Liver (tissue), 9 donors: ENCODE measurements around the gene MICAL2. TPM values are rescaled to one million over a fixed set of nuclear protein-coding genes. Genes with fewer than 3 reads are reported as not detected.

Experiments
- DNase-seq: peaks from one replicate; pipeline ENCODE4 v3.0.0-alpha.2; 2017; ENCODE audit warnings: low spot score
- H3K27ac ChIP-seq, 2 donors: one replicate each; pipeline ENCODE4 v1.7.0; 2013; ENCODE audit warnings: inconsistent platforms in 2 of 2, low read length in 2 of 2, control low read depth in 1 of 2, low read depth in 1 of 2, mild to moderate bottlenecking in 1 of 2
- H3K27me3 ChIP-seq, 4 donors: one replicate each; pipeline versions ENCODE4 v1.6.1 to v1.7.0; 2013; ENCODE audit warnings: low read length in 3 of 4, inconsistent platforms in 1 of 4, mild to moderate bottlenecking in 1 of 4, moderate library complexity in 1 of 4; ENCODE audit not compliant: control insufficient read depth in 4 of 4, insufficient read depth in 4 of 4
- H3K36me3 ChIP-seq, 4 donors: one replicate each; pipeline versions ENCODE4 v1.6.1 to v1.7.0; 2013; ENCODE audit warnings: low read length in 3 of 4, mild to moderate bottlenecking in 3 of 4, low read depth in 1 of 4, moderate library complexity in 1 of 4; ENCODE audit not compliant: control insufficient read depth in 4 of 4, insufficient read depth in 3 of 4
- H3K4me1 ChIP-seq, 4 donors: one replicate each; pipeline versions ENCODE4 v1.6.1 to v1.7.0; 2013; ENCODE audit warnings: low read length in 3 of 4, mild to moderate bottlenecking in 3 of 4, moderate library complexity in 1 of 4; ENCODE audit not compliant: control insufficient read depth in 4 of 4, insufficient read depth in 4 of 4
- H3K4me3 ChIP-seq, 3 donors: one replicate each; pipeline versions ENCODE4 v1.6.1 to v1.7.0; 2013; ENCODE audit warnings: low read length in 3 of 3, control low read depth in 1 of 3, low read depth in 1 of 3, mild to moderate bottlenecking in 1 of 3
- H3K9ac ChIP-seq, 2 donors: one replicate each; pipeline ENCODE4 v1.7.0; 2013; ENCODE audit warnings: low read length in 2 of 2, mild to moderate bottlenecking in 2 of 2, moderate library complexity in 2 of 2, control low read depth in 1 of 2, low read depth in 1 of 2
- H3K9me3 ChIP-seq, 4 donors: one replicate each; pipeline versions ENCODE4 v1.6.1 to v1.7.0; 2013; ENCODE audit warnings: low read length in 3 of 4; ENCODE audit not compliant: control insufficient read depth in 4 of 4
- ATF3 ChIP-seq: IDR thresholded peaks from 2 replicates; pipeline ENCODE4 v1.6.1; 2016; ENCODE audit warnings: antibody characterized with exemption
- CTCF ChIP-seq: fragments of 150-350 bp; IDR thresholded peaks from 2 replicates; pipeline ENCODE4 v1.5.1; 2017; ENCODE audit warnings: improper control_type of control experiment, low read depth, low read length; ENCODE audit not compliant: missing input control
- EGR1 ChIP-seq, 2 donors: IDR thresholded peaks; 2 replicates each; pipeline ENCODE4 v1.6.1; 2016 to 2018; ENCODE audit warnings: antibody characterized with exemption in 2 of 2, low read depth in 2 of 2
- FOXA1 ChIP-seq: IDR thresholded peaks from 2 replicates; pipeline ENCODE4 v1.6.1; 2016; ENCODE audit warnings: antibody characterized with exemption
- FOXA2 ChIP-seq: IDR thresholded peaks from 2 replicates; pipeline ENCODE4 v1.6.1; 2016; ENCODE audit warnings: antibody characterized with exemption
- GABPA ChIP-seq, 2 donors: IDR thresholded peaks in 1 of 2; conservative IDR thresholded peaks in 1 of 2; 2 replicates each; pipeline ENCODE4 v1.6.1; 2016; ENCODE audit warnings: antibody characterized with exemption in 2 of 2, mild to moderate bottlenecking in 1 of 2, moderate library complexity in 1 of 2
- HNF4A ChIP-seq, 2 donors: conservative IDR thresholded peaks; 2 replicates each; pipeline ENCODE4 v1.6.1; 2016; ENCODE audit warnings: antibody characterized with exemption in 2 of 2, mild to moderate bottlenecking in 2 of 2
- HNF4G ChIP-seq: IDR thresholded peaks from 2 replicates; pipeline ENCODE4 v1.6.1; 2016; ENCODE audit warnings: antibody characterized with exemption
- JUND ChIP-seq, 2 donors: IDR thresholded peaks; 2 replicates each; pipeline ENCODE4 v1.6.1; 2016; ENCODE audit warnings: antibody characterized with exemption in 2 of 2
- MAX ChIP-seq: IDR thresholded peaks from 2 replicates; pipeline ENCODE4 v1.6.1; 2016; ENCODE audit warnings: antibody characterized with exemption
- NR2F2 ChIP-seq: IDR thresholded peaks from 2 replicates; pipeline ENCODE4 v1.6.1; 2016; ENCODE audit warnings: antibody characterized with exemption
- REST ChIP-seq: IDR thresholded peaks from 2 replicates; pipeline ENCODE4 v1.6.1; 2016; ENCODE audit warnings: antibody characterized with exemption, mild to moderate bottlenecking
- RXRA ChIP-seq, 2 donors: IDR thresholded peaks; 2 replicates each; pipeline ENCODE4 v1.6.1; 2017 to 2018; ENCODE audit warnings: antibody characterized with exemption in 2 of 2, mild to moderate bottlenecking in 1 of 2
- SP1 ChIP-seq: IDR thresholded peaks from 2 replicates; pipeline ENCODE4 v1.6.1; 2018; ENCODE audit warnings: antibody characterized with exemption, mild to moderate bottlenecking
- TAF1 ChIP-seq: conservative IDR thresholded peaks from 2 replicates; pipeline ENCODE4 v1.6.1; 2016; ENCODE audit warnings: antibody characterized with exemption, mild to moderate bottlenecking
- ZBTB33 ChIP-seq: IDR thresholded peaks from 2 replicates; pipeline ENCODE4 v1.6.1; 2016; ENCODE audit warnings: antibody characterized with exemption
- WGBS: extraction: QIAGEN DNeasy Blood & Tissue Kit; methylation state at CpG from one replicate; pipeline ENCODE4 v1.1.7; 2013; 5-methylcytosine and 5-hydroxymethylcytosine counted together
- polyA plus RNA-seq, 2 donors: library from polyadenylated mRNA; stranded (reverse) in 1 of 2; unstranded in 1 of 2; fragments of 200-250 nt in 1 of 2; fragments of >200 nt in 1 of 2; fragmentation: Nextera tagmentation in 1 of 2; extraction: Ambion mirVana in 1 of 2; gene quantifications; one replicate each; pipeline versions ENCODE4 v1.2.1 to v1.2.3, GENCODE V29; 2013 to 2015
- total RNA-seq, 2 donors: library from RNA; depleted of rRNA; stranded (reverse); fragments of >200 nt; gene quantifications; one replicate each; pipeline ENCODE4 v1.2.3, GENCODE V29; 2014
- donor health status: healthy.
- donor health status: healthy.
- donor health status: healthy.
- donor health status: healthy.
- donor health status: healthy.

Gene MICAL2
- total and polyA plus RNA-seq, 4 donors: 17.5 to 113 (median 42.9) TPM

GRCh38 chr11:12154871-12155668 lies 44.7 kb downstream of the MICAL2 start:
- no peak for TF ChIP-seq MAX
- TF ChIP-seq TAF1: no peak
- no peak for TF ChIP-seq REST
- TF ChIP-seq GABPA (IDR thresholded peaks at IDR 0.05 in 1 of 2, conservative IDR thresholded peaks at IDR 0.05 in 1 of 2): no peak
- no peak for TF ChIP-seq SP1
- no peak for TF ChIP-seq ATF3
- no peak for TF ChIP-seq HNF4A (conservative IDR thresholded peaks at IDR 0.05)
- no peak for TF ChIP-seq NR2F2
- TF ChIP-seq CTCF: no peak
- no peak for TF ChIP-seq ZBTB33
- no peak for TF ChIP-seq EGR1 (IDR thresholded peaks at IDR 0.05; ENCODE audit: low read depth in 2 of 2)
- TF ChIP-seq JUND (IDR thresholded peaks at IDR 0.05): no peak
- no peak for TF ChIP-seq FOXA2
- no peak for TF ChIP-seq HNF4G
- TF ChIP-seq RXRA (IDR thresholded peaks at IDR 0.05): no peak
- no peak for TF ChIP-seq FOXA1
- no peak for DNase-seq
- H3K9ac ChIP-seq: no peak overlapping the region
- H3K9me3 ChIP-seq: no peaks in the 10 kb centered on the region
- no peak overlapping the region for H3K4me3 ChIP-seq
- H3K27me3 ChIP-seq: no peaks in the 10 kb centered on the region
- H3K27ac ChIP-seq: no peak overlapping the region
- peaks cover 0 to 9% (median 2%) of the 10 kb centered on the region in 4 donors for H3K36me3 ChIP-seq
- peaks cover 0 to 2% (median 0%) of the 10 kb centered on the region in 4 donors for H3K4me1 ChIP-seq
- 97% methylated on average over 6 of the region's 6 CpGs for WGBS
